ENCODE measurements around the gene PEX5L. TPM values are rescaled to one million over a fixed set of nuclear protein-coding genes. Genes with fewer than 3 reads are reported as not detected.
"Not testable (repeated sequence)": the region's sequence is repeated elsewhere in the genome, so short reads cannot be mapped to it uniquely, and the experiment has no call there.

Gene PEX5L
- total RNA-seq, 1 donor from 2014 or later, result 0.08 TPM

- no peak for DNase-seq (ENCODE audit: low spot score)
Observed at GRCh38 chr3:179840985-179841384, 195.8 kb downstream of the PEX5L start.

DNA sequence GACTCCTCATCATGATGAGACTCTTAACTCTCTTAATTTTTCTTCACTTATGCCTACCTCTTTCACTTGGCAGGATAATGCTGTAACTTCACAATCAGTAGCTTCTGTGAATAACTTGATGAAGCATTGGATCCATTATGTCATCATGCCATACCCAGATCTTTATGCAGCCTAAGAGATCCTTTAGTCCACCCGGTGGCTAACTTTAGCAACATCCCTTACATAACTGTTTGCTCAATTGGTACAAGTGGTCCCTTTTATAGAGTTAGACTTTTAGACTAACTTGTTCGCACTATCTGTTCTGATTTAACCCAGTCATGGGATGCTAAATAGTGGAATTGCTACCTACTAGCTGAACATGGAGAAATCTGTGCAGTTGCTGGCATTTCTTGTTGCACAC, 199.4 kb downstream of the PEX5L start:
- no peak for DNase-seq (ENCODE audit: low spot score)

GRCh38 chr3:179833294-179833693, 203.4 kb downstream of the PEX5L start:
- DNase-seq (ENCODE audit: low spot score), result no peak

DNA sequence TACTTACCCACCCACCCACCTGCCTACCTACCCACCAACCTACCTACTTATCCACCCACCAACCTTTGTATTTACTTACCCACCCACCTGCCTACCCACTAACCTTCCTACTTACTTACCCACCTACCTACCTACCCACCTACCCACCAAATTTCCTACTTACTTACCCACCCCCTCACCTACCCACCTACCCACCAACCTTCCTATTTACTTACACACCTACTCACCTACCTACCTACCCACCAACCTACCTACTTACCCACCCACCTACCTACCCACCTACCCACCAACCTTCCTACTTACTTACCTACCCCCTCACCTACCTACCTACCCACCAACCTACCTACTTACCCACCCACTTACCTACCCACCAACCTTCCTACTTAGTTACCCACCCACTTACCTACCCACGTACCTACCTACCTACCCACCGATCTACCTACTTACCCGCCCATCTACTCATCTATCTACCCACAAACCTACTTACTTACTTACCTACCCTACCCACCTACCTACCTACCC, 204.3 kb downstream of the PEX5L start:
- no peak for DNase-seq (ENCODE audit: low spot score)

GRCh38 chr3:179829401-179829800, 207.3 kb downstream of the PEX5L start:
- DNase-seq (ENCODE audit: low spot score), result no peak

DNA sequence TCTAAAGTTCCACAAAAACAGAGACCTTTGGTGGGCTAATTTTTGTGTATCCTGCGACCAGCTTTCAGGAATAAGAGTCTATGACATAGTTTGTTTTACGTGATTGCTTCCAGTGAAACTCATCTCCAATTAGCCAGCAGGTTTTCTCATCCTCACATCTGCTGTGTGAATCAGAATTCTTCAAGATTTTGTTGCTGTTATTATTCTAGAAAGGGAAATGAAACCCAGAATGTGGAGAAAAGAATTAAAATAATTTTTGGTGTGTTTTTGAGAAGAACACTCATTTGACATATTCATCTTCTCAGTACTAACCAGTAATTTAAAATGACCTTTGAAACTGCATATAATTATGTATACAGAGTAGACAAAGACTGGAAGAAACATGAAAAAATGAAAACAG, 208.0 kb downstream of the PEX5L start:
- DNase-seq (ENCODE audit: low spot score), result no peak

- DNase-seq (ENCODE audit: low spot score), result no peak
Observed at GRCh38 chr3:179826247-179826637, 210.5 kb downstream of the PEX5L start.

DNA sequence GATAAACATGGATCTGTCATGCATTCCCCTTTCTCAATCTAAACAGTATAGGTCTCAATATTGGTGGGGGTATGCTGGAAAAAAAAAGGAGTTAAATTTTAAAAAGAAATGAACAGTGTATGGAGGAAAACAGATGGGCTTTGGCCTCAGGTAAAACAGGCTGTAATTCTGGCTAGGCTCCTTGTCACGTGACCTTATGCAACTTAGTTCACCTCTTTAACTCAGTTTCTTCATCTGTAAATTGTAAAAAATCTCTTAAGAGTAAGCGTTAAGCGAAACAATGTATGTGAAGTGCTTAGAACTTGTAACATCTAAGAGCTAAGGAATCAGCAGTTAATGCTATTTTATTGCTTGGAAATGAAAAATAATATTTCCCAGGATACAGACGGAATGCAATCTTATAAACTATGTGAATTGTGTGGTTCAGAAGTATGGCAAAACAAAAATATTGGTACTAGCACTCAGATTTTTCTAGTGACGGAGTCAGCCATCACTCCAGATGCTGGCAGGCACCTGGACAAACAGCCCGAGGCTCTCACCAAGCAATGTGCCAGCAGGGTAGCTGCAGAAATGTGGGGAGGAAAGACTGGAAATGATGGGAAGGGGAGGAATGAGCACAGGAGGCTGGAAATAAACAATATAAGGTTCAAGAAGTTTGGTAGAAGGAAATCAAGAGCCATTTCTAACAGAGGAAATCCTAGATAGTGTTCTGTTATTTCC, 211.1 kb downstream of the PEX5L start:
- no peak for DNase-seq (ENCODE audit: low spot score)

DNA sequence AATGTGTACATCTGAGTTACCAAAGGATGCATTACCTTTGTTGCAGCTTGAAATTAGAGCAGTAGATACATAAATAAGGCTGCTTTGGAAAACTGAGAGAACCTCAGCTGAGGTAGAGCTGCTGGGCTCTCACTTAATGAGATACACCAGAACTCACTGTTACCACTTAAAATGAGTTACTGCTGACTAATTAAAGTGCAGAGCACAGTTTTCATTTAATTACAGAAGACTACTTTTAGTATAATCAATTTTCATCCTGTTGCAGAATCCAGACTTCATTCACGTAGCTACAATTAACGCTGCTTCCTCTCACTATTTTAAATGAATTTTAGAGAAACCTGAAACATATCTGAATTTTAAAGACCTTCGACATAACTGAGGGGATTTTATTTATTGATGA, 214.4 kb downstream of the PEX5L start:
- DNase-seq (ENCODE audit: low spot score), result no peak

DNA sequence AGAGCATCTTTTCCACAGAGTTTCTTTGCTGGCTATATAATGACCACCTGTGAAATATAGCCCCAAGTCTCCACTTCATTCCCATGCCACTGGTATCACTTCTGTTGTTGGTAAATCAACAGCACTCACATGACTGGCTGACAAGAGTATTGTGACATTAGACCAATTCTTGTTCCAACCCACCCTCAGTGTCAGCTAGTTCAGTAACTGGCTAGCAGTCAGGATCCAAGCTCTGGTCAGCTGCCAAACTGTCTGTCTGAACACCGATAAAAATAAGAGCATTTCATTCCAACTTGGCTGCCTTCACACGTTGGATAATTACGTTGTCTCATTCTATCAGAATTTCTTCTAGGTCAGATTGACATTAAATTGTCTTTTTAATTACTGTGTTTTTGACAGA, 217.4 kb downstream of the PEX5L start:
- DNase-seq (ENCODE audit: low spot score), result no peak

DNA sequence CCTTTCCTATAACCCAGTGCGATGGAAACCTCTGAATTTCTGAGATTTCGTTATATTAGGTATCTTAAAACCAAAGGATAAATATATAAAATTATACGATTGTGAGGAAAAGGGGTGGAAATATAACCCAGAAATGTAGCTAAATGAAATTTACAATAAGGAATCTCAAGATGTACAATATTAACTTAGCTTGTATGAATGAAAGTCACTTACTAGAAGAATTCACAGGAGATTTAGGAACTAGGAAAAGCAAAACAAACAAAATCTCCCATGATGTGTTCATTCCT, 224.7 kb downstream of the PEX5L start:
- DNase-seq (ENCODE audit: low spot score), result no peak

DNA sequence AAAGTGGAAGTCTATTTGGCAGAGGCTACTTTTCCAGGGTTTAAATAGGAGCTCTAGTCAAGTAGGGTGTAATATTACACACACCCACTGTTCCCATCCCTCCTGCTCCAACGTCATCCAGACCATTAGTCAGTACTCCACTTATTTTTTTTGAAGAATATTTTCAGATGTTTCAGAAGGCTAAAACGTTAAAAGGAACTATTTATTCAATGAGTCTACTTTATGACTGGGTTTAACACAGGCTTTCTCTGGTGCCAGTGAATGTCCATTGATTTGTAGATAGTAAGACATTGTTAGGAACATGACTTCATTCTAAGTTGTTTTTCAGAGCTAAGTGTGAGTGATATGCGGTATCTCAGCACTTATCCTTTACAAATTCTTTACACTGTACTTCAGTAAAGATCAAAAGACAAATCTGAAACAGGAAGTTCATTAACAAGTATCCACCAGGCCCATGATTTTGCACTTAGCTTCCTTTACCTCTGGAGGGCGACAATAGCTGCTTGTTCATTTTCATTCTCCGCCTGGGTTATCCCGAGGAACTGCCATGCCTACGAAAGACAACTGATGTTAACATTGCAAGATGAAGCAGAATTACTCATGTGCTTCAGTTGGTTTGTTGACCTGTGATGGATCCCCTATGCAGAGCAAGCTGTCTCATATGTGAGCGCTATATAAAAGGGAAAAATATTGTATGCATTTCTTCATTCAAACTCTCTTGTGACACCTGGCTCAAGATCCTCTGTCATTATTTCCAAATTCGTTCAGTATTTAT, 225.2 kb downstream of the PEX5L start:
- DNase-seq (ENCODE audit: low spot score), result no peak

DNA sequence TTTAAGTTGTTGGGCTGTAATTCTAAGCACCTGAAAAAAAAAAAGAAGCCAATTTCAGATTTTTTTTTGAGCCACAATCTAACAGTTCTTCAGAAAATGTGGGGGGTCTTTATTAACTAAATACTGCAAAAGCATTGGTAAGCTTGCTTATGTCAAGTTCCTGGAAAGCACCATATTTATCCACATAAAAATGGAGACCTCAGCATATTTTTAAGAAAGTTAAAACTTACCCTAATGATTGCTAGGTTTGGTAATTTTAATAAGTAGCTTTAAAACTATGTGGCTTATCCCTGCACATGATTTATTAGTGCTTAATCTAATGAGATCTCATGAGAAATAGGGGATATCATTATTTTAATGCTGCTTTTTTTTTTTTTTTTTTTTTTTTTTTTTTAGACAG, 227.1 kb downstream of the PEX5L start:
- no peak for DNase-seq (ENCODE audit: low spot score)

- no peak for DNase-seq (ENCODE audit: low spot score)
Observed at GRCh38 chr3:179807588-179807987, 229.1 kb downstream of the PEX5L start.

GRCh38 chr3:179806177-179806576, 230.6 kb downstream of the PEX5L start:
- no peak for DNase-seq (ENCODE audit: low spot score)

DNA sequence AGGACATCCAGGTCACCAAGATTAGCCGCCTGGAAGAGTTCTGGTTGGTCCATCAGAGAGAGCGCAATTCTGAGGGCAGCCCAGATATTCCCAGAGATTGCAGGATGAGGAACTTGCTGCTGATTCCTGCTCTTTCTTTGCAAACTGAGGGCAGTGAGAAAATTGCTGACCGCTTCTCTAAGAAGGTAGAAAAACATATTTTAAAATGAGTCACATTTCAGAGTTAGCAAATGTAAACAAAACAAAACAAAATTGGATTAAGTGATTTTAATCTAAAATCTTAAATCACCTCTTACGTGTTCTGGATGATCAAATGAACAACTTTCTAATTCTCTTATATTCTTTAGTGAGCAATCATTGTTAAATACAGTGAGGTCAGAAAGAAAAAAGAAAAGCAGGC, 234.9 kb downstream of the PEX5L start:
- DNase-seq (ENCODE audit: low spot score), result no peak

- no peak for DNase-seq (ENCODE audit: low spot score)
Observed at GRCh38 chr3:179801263-179801662, 235.5 kb downstream of the PEX5L start.

DNA sequence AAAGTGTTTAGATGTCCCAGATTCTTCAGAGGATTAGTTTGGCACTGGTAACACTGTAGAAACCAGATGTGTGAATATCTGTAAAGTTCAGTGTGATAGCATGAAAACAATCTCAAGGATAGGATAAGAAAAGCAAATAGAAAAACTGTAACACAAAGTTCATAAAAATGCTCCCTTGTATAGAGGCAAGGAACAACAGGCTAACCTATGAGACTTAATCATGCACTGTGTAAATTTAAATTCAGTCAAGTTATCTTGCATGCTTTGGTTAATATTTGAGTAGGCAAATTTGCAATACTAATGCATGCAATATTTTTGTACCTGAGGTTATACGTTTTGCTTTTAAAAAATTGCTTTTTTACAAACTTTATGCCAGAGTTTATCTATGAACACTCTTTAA, 239.5 kb downstream of the PEX5L start:
- DNase-seq (ENCODE audit: low spot score), result no peak

DNA sequence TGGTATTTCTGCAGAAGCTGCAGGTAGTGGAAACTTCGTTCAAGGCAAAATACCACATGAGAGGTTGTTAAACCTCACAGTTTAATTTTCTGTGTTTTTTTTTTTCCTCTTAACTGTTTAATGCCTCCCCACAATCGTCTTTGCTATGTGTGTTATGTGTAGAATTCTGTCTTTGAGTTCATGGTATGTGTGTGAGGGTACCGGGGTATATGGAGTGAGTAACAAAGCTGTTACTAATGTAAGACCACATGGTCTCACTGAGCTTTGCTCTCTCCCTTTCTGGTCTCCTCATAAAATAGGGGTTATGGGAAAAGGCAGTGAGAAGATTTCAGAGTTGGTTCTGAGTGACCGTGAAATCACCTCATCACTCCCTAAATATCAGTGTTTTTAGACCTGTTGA, 240.3 kb downstream of the PEX5L start:
- no peak for DNase-seq (ENCODE audit: low spot score)

- DNase-seq (ENCODE audit: low spot score), result no peak
Observed at GRCh38 chr3:179794355-179794754, 242.4 kb downstream of the PEX5L start.

DNA sequence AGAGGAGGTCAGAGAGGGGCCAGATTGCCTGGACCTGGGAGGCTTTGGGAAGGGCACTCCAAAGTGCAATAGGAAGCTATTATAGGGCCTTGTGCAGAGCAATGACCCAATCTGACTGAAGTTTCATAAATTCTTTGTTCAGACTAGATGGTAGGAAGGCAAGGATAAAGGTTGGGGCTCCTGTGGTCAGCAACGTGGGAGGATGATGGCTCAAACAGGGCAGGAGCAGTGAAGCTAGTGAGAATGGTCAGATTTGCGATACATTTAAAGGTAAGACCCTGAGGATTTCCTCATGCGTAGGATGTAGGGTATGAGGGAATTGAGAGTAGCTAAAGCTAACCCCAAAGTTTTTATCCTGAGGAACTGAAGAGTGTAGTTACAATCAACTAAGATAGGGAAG, 244.9 kb downstream of the PEX5L start:
- DNase-seq (ENCODE audit: low spot score), result no peak

GRCh38 chr3:179788996-179789395, 247.7 kb downstream of the PEX5L start:
- DNase-seq (ENCODE audit: low spot score), result no peak

DNA sequence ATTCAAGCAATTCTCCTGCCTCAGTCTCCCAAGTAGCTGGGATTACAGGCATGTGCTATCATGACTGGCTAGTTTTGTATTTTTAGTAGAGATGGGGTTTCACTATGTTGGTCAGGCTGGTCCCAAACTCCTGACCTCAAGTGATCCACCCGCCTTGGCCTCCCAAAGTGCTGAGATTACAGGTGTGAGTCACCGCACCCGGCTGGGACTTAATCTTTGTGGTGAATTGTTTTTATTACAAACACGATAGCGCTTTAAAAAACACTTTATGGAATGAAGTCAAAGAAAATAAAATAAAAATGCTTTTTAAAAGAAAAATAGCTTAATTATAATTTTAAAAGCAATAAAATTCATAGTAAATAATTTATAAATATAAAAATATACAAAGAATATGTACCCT, 253.9 kb downstream of the PEX5L start:
- not testable (repeated sequence) for DNase-seq (ENCODE audit: low spot score)

Data from ureter (tissue), 1 donor.